ENCODE measurements around the gene TMEM44.

TMEM44 gene

DNA sequence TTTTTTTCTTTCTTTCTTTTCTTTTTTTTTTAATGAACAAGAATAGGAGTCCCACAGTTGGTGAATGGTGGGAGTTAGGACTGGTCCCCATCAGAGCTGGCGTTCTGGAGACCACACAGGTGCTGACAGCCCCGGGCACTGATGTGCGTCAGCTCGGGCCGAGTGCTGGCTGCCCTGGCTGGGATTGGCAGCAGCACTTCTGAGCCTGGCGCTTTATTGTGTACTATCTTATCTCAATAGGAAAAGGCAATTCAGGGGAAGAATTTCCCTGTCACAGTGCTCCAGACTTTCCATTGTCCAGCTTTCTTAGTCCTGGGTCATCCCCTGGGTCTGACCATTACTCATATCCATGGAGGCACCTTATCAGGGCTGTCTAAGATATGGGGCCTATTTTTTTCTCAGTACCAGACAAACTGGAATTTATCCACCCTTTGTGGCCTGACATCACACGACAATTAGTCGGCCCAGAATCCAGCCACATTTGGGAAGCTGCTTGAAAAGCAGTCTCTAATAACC, 54.1 kb downstream of the TMEM44 start:
- DNase-seq (ENCODE audit: low read depth, low spot score), result no peak

DNA sequence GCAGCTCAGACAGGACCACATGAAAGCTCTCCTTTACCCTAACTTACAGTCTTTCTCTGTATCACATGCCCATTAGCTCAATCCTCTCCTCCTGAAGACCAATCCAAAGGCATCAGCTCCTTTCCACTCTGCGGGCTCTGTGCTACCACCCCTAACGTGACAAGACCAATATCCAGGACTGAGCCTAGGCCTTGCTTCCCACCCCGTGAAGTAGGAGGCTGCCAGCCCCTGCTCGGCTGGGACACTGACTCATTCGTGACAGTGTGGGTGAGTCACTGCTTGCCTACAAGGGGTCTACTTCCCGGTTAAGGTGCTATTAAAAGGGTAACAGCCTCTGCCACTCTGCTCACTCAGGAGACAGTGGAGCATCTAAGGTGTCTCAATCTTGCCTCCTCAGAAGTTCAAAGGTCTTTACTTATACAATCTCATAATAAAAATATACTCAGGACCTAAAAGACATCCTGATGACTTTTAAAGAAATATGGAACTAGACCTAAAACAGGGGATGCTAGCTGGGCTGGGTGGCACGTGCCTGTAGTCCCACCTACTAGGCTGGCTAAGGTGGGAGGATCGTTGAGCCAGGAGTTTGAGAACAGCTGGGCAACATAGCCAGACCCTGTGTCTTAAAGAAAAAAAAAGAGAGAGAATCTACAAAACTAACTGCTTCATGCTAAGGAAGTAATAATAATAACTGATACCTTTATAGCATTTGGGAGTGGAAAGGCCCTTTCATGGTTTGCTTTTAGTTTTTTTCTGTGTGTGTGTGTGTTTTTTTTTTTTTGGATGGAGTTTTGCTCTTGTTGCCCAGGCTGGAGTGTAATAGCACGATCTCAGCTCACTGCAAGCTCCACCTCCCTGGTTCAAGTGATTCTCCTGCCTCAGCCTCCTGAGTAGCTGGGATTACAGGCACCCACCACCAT, 55.0 kb downstream of the TMEM44 start:
- DNase-seq (ENCODE audit: low read depth, low spot score), result no peak

DNA sequence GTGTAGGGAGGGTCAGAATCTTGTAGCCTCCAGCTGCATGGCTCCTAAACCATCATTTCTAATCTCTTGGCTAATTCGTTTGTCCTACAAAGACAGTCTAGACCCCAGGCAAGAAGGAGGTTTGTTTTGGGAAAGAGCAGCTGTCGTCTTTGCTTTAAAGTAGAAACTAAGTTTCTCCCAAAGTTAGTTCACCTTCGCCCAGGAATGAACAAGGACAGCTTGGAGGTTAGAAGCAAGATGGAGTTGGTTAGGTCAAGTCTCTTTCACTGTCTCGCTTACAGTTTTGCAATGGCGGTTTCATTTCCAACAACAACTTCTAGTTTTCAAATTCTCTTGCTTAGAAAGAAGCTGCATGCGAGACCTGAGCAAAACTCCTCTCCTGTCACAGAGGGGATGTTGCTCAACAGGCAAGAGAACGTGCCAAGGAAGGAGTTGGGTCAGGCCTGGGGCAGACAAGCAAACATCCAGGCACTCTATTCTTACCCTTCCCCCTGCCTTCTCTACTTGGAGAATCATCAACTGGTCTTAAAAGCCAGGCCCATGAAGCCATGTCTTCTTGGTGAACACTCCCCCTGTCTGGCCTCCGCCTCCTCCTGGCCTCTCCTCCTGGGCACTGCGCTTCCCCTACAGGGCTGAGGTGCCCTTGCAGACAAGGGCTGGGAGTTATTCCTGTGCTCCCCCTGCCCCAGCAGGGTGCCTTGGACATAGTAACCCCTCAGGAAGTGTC, 57.6 kb downstream of the TMEM44 start:
- no peak for DNase-seq (ENCODE audit: low read depth, low spot score)

DNA sequence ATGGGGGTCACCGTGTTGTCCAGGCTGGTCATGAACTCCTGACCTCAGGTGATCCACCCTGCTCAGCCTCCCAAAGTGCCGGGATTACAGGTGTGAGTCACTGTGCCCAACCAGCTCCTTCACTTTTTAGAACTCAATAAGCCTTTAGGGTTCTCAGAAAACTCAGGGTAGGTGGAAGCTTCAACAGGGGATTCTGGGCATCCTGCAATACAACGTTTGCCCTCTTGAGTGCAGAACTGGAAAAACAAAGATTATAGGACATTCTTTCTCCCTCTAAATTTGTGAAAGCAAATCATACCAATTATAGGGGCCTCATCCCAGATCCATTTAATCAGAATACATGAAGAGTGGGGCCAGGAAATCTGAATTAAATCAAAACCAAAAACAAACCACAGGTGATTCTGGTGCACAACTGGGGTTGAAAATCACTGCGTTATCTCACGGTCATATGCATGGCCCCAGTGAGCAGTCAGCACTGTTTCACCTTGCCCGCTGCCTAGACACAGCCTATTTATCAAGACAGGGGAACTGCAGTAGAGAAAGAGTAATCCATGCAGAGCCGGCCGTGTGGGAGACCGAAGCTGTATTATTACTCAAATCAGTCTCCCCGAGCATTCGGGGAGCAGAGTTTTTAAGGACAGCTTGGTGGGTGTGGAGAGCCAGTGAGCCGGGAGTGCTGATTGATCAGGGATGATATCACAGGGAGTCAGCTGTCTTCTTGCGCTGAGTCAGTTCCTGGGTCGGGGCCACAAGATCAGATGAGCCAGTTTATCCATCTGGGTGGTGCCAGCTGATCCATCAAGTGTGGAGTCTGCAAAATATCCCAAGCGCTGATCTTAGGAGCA, 58.4 kb downstream of the TMEM44 start:
- DNase-seq (ENCODE audit: low read depth, low spot score), result no peak

DNA sequence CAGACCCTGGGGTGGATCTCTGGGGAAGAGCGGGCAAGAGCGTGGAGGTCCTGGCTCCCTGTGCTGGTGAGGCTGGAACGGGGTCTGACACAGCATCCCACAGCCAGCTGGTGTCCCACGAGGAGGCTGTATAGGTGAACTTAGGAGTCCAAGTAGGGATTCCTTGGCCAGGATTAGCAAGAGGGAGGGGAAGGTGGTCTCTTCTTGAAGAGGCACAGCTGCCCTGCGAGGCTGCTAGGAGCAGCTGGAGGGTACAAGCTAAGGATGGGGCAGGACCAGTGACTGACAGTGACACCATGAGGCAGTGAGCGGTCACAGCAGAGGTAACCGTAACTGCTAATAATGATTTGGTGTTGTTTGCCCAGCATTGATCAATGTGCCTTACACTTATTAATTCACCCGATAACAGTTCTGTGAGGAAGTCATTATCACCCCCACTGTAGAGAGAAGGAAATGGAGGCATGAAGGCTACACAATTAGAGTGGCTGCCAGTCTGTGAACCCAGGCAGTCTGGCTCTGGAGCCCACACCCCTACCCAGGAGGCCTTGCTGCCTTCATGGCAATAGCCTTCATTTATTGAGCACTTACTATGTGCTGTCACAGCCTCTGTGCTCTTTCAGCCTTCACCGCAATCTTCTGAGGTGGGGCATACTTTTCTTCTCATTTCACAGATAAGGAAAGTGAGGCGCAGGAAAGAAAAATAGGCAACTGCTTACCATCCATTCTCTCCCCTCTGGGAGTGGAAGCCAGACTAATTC, 59.4 kb downstream of the TMEM44 start:
- DNase-seq (ENCODE audit: low read depth, low spot score), result no peak

DNA sequence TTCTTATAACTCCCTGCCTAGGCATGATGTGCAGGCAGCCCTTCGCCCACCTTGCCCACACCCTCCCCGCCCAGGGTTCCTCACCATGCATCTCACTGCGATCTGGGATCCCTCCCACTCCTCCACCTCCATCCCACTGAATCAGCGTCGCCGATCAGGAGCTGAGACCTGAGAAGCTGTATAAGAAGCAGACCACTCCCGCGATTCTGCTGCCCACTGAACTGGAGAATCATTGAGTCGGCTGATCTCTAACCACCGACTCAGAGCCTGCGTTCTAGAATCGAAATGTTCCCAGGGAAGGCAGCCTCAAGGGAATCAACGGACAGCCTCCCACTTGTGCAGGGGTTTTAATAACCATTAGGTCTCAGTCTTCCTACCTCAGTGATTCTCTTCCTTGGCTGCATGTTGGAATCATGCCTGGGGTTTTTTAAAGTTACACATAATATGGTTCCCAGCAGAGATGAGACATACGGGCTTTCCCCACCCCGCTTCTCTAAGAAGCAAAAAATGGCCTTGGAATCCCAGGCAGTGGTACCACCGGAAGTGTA, 60.2 kb downstream of the TMEM44 start:
- DNase-seq (ENCODE audit: low read depth, low spot score), result no peak

DNA sequence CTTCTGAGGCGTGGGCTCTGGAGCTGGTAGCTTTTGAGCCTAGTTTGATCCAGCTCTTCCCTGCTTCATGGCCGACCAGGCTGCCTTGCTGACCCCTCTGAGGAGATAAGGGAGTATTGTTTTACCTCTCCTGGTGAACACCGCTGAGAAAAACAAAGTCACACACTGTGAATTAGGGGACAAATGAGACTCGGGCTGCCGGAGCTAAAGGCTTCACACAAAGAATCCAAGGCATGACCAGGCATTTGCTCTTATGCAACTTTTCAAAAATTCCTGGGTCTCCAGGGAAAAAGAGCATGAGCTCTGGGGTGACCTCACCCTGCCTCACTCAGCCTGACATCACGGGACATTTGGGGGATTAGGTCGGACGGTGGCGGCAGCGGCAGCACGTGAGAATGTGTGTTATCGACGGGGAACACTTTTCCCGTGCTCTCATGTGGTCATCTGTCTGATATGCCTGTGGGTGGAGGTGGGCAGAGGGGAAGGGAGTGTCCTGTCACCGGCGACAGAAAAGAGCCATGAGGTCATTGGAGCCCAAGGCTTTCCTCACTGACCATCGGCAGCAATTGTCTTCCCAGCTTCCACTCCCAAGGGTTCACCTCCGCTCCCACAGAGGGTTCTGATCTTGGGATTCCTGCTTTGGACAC, 61.0 kb downstream of the TMEM44 start:
- DNase-seq (ENCODE audit: low read depth, low spot score), result no peak

DNA sequence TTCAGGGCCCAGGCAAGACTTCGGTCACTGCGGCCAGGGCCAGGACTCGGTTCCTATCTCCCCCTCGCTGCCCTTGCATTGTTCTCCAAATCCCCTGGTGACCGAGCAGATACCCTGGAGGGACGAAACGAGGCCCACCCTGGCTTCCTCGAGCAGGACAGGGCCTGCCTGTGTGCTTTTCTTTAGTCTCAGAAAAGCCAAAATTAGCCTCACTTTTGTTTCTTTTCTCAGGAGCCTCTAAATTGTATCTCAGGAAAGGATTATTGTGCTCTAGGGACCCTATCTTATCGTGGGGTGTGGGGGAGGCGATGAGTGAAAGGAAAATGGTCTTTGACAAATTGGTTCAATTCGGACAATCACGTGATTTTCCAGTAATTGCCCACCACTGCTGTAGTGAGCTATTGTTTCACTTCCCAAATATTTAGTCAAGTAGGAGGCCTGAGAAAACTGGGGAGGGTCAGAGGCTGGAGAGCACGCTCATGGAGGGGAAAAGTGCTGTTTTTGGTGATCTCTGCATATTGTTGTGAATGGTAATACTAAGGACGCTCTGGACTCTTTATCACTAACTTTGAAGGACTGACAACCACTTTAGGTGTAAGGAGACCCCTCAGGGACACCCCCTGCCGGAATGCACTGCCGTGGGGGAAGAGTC, 61.6 kb downstream of the TMEM44 start:
- DNase-seq (ENCODE audit: low read depth, low spot score), result no peak

DNA sequence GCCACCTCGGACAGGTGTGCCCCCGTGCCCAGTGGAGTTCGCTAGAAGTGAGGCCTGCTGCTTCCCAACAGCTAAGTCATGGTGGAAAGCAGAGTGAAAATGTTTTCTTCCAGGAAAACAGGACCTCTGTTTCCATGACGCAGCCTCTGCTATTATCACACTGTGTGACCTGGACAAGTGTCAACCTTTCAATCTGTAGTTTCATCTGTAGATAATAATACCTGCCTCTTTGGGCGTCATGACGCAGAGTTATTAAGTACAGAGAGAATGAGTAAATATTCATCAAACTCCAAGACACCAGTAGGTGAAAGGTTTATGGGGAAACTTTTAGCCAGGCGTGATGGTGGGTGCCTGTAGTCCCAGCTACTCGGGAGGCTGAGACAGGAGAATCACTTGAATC, 62.3 kb downstream of the TMEM44 start:
- DNase-seq (ENCODE audit: low read depth, low spot score), result no peak

DNA sequence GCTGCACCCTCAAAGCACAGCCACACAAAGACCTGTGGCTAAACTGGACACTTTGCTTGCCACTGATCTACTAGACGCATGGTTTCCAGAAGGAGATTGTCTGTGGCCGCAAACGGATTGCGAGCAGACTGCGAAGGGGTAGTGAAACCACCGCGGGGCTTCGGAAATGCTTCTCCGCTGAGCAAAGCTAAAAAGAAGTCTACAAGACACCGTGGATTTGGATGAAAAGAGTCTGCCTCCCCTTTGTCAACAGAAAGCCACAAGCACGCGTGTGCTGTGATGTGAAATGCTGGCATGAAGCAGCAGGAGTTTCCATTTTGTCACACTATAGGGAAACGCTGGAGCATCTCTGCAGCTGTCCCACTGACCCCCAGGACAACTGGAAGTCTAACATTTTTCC, 63.0 kb downstream of the TMEM44 start:
- DNase-seq (ENCODE audit: low read depth, low spot score), result no peak

DNA sequence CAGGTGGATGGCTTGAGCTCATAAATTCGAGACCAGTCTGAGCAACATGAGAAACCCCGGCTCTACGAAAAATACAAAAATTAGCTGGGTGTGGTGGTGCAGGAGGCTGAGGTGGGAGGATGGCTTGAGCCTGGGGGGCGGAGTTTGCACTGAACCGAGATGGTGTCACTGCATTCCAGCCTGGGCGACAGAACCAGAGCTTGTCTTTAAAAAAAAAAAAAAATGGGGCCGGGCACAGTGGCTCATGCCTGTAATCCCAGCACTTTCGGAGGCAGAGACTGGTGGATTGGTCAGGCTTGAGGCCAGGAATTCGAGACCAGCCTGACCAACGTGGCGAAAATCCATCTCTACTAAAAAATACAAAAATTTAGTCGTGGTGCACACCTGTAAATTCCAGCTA, 64.0 kb downstream of the TMEM44 start:
- DNase-seq (ENCODE audit: low read depth, low spot score), result no peak

DNA sequence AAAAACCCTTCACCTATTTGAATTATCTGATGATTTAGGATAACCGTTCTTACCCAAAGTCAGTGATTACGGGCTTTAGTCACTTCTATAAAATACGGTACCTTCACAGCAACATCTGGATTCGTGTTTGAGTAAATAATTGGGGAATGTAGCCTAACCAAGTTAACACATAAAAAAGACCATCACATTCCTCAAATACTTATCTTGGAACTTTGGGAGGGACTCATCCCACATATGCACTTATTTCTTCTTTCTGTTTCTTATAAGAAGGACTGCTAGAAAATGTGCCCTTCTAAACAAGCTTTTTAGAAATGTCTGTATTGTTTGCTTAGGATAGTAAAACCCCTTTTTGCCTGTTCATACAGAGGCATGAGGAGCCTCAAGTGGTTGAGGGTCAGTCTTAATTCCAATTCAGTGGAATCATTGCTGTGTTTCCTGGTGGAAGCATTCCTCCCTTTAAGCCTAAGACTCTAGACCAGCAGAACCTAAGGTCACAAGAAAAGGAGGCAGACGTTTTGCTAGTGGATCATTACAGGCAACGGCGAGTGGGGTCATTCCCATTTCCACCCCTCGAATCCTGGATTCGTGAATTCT, 67.5 kb downstream of the TMEM44 start:
- DNase-seq (ENCODE audit: low read depth, low spot score), result no peak

DNA sequence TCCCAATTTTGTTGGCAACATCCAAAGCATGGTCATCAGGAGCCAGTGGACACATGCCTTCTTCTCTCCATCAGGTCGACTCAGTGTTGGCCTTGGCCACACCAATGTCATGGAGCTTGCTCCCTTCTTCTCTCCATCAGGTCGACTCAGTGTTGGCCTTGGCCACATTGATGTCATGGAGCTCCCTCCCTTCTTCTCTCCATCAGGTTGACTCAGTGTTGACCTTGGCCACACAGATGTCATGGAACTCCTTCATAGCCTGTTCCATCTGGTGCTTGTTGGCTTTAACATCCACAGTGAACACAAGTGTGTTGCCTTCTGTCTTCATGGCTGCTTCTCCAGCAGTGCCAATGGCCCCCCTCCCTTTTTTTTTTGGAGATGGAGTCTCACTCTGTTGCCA, 70.2 kb downstream of the TMEM44 start:
- no peak for DNase-seq (ENCODE audit: low read depth, low spot score)

DNA sequence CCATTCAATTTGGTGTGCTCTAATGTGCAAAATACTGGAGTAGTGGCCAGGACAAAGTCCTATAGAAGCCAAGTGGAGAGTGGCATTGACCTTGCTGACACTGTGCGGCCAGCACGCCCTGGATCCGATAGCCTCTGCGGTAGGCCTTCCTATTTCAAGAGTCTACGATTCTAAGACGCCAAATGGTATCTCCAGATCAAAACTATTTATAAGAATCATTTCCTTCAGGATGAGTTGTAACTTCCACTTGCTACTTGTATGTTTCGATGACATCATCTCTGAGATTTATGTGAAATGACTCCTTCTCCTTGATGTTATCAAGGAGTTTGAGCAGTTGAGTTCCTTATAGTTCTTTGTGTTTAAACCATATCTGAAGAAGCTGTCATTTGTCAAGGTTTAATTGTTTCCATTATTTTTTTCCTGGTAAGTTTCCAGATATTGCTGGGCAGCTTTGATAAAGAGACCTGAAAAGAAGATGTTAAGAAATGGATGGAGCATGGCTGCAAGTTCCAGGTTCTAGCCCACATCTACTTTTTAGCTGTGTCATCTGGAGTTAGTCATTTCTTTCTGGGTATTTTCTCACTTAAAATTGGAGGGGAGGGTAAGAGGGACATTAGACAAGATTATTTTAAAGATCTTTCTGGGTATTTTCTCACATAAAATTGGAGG, 71.8 kb downstream of the TMEM44 start:
- DNase-seq (ENCODE audit: low read depth, low spot score), result no peak

DNA sequence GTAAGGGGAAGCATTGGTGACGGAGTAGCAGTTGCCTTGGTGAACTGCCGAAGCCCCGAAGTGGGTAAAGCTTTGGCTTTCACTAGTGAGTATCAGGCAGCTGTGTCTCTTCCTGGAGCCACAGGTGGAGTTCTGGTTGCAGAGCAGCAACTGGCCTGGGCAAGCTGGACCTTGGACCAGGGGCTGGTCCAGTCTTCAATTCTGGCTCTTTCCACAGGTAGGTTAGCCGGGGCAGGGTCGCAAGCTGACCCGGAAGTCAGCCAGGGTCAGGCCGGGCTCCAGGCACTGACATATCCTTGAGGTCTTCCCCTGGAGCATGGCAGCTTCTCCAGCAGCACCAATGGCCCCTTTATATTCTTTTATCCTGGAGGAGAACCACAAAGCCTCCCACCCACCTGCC, 73.2 kb downstream of the TMEM44 start:
- DNase-seq (ENCODE audit: low read depth, low spot score), result no peak

DNA sequence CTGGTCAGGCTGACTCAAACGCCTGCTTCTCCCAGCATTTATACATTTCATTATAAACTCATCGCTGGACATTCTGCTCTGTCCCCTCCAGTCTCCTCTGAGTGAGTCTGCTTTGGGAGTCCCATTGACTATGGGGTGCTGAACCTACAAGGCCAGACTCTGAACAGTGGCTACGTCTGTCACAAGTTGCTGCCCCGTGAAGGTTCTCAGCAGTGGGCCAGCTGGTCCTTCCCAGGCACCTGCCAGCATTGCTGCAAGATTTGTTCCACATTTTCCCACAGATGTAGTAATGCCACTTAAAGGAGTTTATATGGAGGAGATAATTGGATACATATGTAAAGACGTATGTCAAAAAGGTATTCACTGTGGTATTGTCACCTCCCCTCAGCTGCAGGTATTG, 73.7 kb downstream of the TMEM44 start:
- no peak for DNase-seq (ENCODE audit: low read depth, low spot score)

DNA sequence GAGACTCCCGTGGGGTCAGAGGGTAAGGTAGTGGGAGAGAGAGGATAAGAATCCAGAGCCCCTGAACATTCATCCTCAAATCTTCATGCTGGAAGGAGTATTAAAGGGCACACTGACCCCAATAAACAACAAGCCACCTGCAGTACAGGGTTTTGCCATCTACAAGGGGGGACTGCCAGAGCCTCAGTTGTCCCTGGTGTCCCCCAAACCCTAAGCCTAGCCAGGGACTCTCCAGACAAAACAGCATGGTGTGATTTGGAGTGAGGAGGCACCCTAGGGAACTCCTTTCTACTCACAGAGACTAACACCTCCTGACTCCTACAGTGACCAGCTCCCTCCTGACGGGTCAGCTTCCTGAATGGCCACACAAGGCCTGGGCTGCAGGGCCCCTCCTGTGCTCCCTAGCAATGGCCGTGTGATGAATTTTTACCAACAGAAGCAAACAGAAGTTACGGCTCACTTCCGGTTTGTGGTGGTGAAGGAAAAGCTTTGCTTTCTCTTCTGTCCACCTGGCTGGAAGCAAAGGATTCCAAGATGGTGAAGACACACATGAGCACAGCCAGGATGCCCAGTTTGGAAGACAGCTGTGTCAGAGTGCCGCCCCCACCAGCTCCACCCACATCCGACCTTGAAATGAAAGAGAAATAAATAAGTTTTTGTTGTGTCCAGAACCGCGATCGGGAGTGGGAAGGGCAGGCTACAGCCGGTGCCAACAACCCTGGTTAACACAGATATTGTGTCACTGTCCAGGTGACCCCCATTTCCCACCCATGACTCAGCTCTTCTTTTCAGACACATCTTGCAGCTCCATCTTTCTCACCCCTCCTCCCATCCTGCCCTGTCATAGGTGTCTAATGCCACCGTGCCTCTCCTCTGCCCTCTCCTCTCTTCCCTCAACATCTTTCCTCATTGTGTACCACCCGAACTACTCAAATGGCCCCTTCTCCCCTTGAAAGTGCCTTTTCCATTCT, 76.8 kb downstream of the TMEM44 start:
- no peak for DNase-seq (ENCODE audit: low read depth, low spot score)

Measured in iPS DF 19.7 (cell line).